GM19193 (cell line): ENCODE measurements around the gene ISYNA1.

Experiments used
- POLR2A ChIP-seq: IDR thresholded peaks from 4 replicates; pipeline ENCODE4 v1.6.1; 2011; ENCODE audit not compliant: insufficient read depth, insufficient read length; ENCODE audit errors: extremely low read depth

The ISYNA1 gene

DNA sequence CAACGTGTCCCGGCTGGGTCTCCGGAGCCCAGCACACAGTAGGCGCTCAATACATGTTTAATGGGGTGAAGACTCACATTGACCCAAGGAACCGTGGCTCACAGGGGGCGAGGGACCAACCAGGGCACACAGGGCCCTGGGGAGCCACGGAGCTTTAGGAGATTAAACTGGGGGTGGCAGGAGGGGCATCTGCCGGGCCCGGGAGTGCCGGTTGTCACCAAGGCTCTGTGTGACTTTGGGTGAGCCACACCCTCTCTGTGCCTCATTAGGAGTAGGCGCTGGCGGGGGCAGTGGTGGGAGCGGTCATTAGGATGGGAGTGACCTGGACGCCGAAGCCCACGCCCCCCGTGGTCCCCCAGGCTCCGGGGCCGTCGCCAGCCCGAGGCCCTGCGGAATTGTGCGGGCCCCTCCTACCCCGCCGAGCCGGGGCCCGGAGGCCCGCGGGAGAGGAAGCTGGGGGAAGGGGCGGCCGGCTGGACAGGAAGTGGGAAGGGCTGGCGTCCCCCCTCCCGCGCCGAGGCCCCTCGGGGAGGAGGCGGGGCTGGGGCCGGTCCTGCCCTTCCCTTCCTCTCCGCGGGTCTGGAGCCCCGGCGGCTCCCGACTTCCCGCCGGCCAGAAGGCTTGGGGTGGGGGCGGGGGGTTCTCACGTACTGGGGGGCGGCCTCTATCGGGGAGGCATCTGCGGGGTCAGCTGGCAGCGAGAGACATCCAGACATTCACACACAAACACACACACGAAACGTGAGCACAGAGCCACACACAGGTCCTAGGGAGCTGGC lies 20.5 kb downstream of the ISYNA1 start:
- TF ChIP-seq POLR2A, result no peak

DNA sequence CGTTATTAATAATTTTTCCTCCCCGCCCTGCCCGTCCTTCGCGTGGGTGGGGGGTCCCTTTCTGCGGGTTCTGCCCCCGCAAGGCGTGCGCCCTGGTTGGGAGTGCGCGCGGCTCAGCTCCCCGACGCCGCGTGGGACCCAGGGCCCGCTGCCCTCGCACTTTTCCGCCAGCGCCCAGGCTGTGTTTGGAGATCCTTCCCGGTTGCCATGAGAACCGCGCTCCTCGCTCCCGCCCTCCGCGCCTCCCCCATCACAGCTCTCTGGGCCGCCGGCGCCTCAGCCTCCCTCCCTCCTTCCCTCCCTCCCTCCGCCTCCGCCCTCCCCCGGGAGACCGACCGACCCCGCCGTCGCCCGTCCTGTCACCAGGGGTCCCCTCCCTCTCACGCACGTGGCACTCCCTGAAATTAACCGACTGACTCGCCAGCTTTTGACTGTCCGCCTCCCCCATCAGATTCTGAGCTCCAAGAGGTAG lies 21.1 kb downstream of the ISYNA1 start:
- no peak for TF ChIP-seq POLR2A

DNA sequence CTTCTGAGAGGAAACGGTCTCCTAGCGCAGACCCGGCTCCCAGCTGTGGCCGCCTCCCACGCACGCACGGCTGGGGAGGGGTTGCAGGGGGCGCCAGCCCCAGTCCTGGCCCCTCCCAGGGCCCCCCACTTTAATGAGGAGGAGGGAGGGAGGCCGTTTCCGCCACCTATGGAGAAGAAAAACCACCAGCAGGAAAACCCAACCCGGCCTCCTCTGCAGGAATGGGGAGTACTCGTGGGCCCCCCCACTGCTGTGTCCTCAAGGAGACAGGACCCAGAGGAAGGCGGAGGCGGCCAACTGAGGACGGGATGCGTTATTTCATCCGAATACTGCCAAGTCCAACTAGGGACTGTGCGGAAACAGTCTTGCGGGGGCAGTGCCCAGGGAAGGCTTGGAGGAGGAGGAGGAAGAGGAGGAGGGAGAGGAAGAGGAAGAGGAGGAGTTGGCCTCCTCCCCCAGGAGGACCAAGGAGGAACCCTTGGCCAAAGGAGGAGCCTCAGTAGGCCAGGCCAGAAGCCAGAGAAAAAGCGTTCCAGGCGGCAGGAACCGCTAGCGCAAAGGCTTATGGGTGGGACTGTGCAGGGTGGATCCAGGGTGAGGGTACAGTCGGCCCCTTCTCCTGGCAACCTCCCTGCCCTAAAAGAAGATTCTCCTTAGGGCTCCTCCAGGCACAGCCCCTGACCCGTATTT lies 22.6 kb downstream of the ISYNA1 start:
- no peak for TF ChIP-seq POLR2A

DNA sequence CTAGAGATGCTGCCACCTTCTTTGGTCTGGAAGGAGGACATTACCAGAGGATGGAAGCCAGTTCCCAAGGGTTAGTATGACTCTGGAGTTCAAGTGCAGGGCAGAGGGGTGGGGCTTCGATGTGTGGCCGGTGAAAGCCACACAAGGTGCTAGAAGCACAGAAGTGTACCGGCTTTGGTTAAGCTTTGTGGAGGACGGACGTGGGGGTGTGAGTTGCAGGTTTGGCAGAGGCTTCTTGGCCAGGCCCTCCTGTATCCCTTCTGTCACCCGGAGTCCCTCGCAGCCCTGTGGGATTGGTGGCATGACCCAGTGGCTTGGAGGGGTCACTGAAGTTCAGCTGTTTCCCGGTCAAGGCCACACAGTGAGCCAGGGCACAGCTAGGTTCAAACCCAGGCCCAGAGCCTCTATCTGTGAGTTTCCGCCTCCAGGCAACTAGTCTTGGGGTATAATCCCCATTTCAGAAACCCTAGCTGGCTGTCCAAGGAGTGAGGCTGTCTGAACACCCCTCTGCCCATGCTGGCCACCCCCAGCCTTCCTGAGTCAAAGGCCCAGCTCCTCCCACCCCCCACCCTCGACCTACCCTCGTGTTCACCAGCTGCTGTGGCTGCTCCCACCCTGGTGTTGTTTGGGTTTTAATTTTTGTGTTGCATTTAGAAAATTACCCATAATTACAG lies 23.3 kb downstream of the ISYNA1 start:
- TF ChIP-seq POLR2A, result no peak

DNA sequence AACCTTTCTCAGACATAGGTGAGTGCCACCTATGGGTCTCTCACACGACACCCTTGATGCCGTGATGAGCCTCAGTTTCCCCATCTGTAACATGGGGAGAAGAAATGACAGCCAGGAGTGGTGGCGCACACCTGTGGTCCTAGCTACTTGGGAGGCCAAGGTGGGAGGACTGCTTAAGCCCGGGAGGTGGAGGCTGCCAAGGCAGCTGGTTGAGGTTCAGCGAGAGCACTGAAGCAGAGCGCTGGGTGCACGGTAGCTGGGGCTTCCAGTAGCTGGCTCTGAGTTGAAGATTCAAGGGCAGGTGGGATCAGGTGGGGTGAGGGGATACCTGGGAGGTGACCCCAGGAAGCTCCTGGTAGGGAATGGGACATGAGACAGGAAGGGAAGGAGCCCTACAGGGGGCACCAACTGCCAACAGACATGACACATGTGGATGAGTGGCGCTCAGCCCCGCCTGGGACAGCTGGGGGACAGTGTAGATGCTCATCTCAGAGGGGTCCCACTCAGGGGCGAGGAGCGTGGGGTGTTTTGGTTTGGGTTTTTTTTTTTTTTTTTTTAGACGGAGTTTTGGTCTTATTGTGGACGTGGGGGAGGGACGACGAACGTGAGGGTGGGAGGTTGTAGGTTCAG lies 25.2 kb downstream of the ISYNA1 start:
- no peak for TF ChIP-seq POLR2A

DNA sequence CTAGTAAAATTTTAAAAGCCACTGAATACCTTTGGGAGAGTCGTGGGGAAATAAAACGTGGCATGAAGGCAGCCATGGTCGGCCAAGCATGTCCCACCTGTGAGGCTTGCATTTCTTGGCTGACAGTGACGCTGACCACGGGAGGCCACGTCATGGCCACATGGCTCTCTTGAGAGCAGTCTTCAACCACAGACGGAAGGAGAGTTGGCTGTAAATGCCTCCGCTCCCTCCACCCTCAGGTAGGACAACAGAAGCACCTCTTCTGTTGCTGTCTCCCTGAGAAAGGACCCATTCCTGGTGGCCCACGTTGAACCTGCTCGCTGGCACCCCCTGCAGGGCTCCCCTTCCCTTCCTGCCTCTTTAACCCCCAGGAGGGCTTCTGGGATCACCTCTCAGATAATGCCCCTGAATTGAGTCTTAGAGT lies 29.9 kb downstream of the ISYNA1 start:
- TF ChIP-seq POLR2A, result no peak

DNA sequence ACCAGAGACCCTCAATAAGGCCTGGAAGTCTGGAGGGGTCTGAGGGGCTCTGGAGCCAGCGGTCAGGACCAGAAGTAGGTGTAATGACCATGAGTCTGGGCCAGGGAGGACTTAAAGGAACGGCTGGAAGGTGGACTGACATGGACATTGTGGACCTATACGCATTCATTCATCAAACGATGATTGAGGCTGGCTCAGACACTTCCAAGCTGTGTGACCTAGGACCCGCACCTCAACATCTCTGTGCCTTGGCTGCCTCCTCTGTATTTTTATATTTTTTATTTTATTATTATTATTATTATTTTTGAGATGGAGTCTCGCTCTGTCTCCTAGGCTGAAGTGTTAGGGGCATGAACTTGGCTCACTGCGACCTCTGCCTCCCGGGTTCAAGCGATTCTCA lies 31.2 kb downstream of the ISYNA1 start:
- TF ChIP-seq POLR2A, result no peak

DNA sequence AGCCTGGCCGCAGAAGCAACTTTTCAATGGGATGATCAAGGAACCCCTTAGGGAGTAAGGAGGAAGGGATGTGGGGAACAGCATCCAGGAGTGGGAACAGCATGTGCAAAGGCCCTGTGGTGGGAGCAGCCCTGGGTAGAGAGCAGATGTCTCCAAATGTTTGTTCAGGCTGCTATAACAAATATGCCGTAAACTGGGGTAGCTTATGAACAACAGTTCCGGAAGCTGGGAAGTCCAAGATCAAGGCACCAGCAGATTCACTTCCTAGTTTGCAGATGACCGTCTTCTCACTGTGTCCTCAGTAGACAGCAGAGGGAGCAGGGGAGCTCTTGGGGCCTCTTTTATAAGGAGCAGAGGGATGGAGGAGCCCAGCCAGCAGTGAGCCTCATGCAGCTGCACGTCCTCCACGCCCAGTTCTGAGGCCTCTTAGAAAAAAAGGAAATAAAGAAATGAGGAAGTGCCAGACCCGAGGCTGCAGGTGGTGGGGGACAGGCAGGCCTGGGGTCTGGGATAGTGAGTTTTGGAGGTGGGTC lies 36.3 kb downstream of the ISYNA1 start:
- peak; percentile 26 for TF ChIP-seq POLR2A

DNA sequence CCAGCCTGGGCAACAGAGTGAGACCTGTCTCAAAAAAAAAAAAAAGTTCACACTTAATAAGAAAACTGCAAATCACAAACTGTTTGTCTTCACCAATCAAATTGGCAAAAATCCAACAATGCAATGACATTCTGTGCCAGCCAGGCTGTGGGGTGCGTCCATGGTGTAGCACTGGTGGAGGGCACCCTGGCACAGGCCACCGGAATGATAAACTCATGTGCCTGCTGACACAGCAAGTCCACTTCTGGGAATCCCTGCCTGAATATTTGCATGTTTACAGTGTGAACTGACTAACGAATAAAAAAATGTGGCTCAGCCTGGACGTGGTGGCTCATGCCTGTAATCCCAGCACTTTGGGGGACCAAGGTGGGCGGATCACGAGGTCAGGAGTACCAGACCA lies 38.9 kb downstream of the ISYNA1 start:
- no peak for TF ChIP-seq POLR2A

DNA sequence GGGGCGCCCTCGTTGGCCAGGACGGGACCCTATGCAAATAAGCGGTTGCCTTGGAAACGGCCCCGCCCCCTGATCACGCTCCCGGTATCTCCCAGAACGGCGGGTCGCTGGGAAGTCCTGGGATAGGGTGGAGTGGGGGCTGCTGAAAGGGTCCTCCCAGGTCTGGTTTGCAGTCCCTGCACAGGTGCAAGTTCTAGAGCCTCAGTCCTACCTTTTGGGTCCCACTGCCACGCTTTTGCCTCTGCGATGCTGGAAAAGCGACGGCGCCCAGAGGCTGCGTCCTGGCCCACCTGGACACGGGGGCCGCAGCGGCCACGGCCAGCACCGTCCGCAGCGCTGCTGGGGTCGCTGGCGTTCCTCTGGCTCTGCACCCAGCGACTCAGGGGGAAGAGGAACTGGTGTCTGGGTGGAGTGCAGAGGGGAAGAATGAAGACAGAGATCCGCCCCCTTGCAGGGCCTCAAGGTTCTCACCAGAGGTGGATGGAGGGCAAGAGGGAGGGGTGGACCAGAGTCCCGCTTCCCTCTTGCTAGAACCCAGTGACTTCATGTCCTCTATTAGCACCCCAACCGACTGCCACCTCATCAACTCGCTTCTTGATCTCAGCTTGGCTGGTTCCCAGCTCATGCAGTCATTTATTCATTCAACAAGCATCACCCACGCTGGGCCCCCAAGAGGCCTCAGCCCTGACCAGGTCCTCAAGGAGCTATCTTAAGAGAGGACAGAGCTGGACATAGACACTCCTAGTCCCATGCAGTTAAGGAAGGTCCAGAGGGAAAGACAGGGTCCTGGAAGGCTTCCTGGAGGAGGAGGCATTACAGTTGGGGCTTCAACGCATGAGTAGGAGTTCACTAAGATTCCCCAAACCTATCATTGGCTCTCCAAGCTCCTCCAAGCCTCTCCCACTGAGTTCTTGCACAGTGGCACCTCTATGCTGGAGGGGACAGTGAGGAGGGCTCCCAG lies 40.4 kb downstream of the ISYNA1 start, which contains the start of gene LRRC25:
LRRC25 (minus strand) TSS at position 381 of the 961 bp plus-strand sequence. CDS start 659 bp downstream, outside the sequence.
- TF ChIP-seq POLR2A, result peak; percentile 36

DNA sequence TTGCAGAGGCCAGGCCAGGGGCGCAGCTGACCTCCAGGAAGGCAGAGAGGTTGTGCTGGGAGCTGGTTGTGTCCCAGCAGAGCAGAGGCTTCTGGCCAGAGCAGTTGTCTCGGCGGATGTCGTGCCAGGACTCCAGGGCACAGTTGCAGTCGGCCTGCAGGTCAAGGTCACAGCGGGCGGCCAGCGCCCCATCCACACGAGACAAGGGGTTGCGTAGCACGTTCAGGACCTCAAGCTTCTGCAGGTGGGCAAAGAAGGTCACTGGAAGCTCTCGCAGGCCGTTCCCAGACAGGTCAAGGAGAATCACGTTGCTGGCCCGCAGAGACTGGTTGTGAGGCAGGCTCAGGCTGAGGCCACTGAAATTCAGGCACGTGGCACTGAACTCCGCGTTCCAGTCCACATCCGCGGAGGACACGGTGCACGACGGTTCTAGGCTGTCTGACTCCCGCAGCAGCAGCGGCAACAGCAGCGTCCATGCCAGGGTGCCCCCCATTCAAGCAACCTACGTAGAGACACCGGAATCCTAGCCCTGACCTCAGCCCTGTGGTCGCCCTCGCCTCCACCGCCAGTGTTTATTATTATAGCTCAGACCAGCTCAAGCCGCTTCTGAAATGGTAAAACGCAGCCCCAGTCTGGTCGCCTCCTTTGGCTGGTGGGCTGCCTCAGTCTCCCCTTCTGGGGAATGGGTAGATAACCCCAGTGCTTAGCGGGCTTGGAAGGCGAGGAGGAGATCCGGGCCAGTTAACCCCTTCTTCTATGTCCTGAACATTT lies 41.3 kb downstream of the ISYNA1 start:
- no peak for TF ChIP-seq POLR2A

DNA sequence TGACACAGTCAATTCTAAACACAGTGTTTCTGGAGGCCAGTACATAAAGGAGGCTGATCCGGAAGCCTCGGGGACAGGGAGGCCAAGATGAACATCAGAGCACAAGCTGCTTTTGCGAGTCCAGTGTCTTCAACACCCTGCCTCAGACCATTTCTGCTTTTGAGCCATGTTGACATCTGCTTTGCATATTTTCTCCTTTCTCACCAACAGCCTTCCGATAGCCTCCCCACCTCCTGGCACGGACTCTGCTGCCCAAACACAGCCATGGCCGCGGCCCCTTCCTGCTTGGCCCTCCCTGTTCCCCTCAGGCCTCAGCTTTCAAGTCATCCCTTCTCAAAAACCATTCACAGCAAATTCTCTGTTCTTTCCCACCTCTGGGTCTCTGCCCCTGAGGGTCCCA lies 44.1 kb downstream of the ISYNA1 start:
- TF ChIP-seq POLR2A, result no peak

DNA sequence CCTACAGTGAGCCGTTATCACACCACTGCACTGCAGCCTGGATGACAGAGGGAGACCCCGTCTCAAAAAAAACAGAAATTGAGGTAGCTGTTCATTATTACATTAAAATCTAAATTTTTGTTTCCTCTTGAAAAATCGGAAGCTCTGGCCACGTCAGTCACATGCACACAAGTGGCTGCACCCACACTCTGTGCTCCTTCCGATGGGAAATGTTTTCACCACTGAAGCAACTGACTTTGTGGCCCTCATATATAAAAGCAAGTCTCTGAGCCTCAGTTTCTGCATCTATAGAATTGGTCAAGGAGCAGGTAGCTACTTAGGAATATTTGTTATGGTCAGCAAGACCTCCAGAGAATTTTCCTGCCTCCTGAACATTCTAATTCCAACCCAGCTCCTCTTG lies 45.0 kb downstream of the ISYNA1 start:
- TF ChIP-seq POLR2A, result no peak
